ENCODE measurements around the gene UFD1.

The UFD1 gene

DNA sequence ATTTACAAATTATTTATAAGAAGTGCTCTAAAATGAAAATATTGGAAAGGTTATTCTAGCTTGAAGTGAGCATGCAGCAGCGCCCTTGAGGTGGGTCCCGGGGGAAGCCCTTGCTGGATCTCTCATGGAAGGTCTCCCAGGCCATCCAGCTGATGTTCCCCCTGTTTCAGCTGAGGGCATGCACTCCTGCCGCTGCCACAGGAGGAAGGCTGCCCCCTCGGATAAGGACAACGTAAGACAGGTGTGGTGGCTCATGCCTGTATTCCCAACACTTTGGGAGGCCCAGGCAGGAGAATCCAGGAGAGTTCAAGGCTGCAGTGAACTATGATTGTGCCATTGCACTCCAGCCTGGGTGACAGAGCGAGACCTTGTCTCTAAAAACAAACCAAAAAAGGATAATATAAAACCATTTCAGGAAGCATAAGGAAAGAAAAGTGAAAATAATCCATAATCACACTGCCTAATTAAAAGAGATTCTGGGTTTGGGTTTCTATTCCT, 15.7 kb upstream of the UFD1 start:
- no peak for DNase-seq

DNA sequence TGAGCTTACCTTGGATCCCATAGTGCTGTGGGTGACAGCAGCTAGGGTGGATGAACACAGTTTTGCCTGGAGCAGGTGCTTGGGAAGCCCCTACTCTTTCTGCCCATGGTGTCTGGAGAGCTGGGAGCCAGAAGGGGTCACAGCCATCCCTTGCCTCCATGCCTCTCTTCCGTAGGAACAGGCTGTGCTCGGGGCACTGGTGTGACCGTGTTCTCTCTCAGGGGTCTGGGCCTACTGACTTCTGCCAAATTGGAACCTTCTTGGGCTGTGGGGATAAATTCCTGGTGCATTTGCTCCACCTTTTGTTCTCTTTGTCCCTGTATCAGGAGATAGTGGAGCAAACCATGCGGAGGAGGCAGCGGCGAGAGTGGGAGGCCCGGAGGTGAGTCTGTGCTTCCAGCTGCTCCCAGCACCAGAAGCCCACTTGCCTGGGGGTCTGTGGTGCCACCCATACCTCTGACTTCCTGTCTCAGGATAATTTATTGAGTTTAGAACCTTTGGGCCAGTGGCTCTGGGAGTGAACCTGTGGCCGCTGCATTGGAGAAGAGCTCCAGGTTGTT, 15.1 kb upstream of the UFD1 start:
- no peak for DNase-seq

DNA sequence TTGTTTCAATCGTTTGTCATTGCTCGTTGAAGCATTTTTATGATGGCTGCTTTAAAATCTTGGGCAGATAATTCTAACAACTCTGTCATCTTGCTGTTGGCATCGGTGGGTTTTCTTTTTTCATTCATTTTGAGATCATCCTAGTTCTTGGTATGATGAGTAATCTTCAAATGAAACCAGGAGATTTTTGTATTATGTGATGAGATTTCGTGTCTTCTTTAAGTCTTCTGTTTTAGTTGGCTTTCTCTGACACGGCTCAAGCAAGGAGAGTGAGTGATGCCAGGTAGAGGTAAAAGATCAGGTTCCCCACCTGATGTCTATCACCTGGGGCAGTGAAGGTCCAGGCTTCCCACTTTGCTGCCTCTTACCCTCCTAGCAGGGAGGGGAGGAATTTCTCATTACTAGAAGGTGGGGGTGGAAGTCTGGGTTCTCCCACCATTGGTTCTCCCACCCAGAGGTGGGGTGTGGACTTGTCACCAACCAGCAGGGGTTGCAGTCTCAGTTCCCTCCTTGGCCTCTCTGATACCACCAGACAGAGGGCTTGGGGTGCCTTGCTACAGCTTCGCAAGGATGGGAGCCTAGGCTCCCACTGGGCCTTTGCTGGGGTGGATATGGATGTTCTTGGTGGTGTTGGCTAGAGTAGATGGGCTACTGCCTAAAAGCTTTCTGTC, 13.6 kb upstream of the UFD1 start:
- DNase-seq = no peak

DNA sequence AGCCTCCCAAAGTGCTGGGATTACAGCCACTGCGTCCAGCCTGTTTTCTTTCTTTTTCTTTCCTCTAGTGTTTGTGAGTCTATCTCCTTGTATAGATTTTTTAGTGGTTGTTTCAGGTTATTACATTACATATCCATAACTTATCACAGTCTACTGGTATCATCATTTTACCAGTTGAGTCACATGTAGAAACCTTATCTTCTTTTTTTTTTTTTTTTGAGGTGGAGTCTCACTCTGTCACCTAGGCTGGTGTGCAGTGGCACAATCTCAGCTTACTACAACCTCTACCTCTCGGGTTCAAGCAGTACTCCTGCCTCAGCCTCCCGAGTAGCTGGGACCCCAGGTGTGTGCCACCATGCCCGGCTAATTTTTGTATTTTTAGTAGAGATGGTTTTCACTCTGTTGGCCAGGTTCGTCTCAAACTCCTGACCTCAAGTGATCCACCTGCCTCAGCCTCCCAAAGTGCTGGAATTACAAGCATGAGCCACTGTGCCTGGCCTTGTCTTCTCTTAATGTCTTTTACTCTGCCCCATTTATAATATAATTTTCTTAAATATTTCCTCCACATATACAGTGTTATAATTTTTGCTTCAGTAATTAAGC, 11.7 kb upstream of the UFD1 start:
- no peak for DNase-seq

DNA sequence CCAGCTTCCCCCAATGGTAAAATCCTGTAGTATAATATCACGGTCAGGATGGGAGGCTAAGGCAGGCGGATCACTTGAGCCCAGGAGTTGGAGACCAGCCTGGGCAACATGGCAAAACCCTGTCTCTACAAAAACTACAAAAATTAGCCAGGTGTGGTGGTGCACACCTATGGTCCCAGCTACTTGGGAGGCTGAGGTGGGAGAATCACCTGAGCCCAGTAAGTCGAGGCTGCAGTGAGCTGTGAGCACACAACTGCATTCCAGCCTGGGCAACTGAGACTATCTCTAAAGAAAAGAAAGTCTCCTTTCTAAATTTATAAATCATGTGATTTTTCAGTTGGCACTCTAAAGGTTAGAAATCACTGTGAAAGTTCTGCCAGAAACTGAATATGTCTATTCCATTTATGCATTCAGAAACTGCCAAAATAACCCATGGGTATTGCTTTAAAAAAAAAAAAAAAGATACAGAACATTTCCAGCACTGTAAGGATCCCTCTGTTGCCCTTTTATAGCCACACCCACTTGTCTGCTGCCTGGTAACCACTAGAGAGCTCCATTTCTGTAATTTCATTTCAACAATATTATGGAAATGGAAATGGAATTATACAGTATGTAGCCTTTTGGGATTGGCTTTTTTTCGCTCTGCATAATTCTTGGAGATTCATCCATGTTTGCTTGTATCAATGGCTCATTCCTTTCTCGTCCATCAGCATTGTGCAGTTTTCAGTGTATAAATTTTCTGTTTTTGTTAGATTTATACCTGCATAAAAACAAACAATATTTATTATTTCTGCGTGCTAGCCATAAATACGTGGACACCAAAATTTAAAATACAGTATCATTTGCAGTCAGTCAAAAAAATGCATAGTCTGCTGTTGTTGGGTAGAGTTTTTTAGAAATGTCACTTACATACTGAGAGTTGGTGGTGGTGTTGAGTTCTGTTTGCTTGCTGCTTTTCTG, 10.2 kb upstream of the UFD1 start:
- DNase-seq = no peak

DNA sequence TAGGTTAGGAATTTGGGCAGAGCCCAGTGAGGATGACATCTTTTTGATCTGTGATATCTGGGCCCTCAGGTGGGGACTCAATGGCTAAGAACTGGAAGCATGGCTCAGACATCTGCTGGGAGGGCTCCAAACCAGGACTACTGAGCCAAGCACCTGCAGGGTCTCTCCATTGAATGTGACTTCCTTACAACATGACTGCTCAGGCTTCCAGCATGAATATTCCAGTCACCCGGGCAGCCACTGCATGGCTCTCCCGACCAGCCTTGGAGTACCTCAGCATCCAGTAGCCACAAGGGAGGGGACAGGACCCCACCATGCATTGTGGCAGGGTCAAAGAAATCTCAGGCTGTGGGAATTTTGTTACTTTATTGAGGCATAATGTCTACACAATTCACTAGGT, 9.3 kb upstream of the UFD1 start:
- no peak for DNase-seq

DNA sequence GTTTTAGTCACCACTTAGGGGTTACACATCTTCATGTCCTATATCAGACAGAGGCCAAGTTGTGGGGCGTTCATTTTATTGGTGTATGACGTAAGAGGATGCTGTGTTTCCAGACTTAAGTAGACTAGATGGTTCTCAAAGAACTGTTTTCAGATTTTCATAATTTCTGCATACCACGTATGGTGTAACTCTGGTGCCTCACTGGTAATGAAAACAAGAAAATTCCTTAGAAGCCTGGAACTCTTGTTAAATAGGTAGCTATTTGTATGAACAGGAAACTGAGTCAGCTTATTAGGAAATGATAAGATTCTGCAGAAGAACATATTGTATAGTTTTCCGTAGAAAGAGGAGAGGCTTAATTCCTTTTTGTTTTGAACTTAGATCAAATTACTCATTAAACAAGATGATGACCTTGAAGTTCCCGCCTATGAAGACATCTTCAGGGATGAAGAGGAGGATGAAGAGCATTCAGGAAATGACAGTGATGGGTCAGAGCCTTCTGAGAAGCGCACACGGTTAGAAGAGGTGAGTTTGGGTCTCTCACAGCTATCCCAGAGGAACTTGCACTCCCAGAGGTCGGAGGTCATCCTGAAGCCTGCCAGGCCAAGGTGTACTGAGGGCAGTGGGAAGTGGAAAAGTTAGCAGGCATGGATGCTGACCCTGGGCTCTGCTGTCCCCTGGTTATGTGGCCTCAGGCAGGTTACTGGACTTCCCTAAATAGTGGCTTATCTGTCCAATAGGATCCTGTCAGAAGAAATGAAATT, 4.7 kb upstream of the UFD1 start:
- no peak for DNase-seq

DNA sequence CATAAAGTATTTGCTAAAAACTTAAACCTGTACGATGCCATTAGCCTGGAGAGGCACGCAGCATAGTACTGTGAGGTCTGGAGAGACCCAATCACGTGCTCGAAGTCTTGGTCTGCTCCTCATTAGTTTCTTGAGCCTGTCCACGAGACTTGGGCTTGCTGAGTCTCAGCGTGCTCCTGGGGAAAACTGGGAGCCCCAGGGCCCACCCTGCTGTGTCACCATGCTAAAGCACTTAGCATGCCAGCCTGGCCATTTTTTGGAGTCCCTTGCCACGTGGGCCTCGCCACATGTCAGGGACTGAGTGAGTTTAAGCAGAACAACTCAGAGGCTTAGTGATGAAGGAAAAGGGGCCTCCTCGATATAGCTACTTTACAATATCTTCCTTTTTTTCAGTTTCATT, 3.3 kb upstream of the UFD1 start:
- DNase-seq = no peak

DNA sequence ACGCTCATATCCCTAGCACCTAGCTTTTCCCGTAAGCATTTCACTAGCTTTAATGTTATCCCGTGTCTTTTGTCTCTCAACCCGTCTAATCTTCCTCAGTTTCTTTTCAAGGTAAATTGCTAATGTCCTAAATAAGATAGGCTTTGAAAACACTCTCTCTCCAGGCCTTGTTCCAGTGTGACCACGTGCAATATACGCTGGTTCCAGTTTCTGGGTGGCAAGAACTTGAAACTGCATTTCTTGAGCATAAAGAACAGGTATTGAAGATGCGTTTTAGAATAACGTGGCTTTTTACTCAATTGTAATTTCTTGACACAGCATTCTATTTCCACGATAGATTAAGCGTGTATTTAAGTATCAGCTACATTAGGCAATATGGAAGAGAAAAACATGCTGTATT, 1.8 kb upstream of the UFD1 start:
- no peak for DNase-seq

DNA sequence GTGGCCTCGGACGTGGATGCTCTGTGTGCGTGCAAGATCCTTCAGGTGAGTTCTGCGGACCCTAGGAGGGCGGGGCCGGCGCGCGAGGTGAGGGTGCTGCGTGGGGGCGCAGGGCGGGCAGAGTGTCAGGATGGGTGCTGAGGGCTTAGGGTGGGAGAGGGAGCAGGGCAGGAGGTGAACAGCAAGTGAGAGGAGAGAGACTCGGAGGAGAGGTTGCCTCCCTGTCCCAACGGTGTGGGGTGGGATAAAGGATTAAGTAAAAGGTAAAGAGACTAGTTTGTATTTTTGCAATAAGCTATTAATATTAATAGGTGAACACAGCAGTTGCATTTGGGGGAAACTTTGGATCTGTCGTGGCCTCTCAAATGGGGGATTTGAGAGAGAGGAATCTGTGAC, 1.2 kb upstream of the UFD1 start:
- no peak for DNase-seq

DNA sequence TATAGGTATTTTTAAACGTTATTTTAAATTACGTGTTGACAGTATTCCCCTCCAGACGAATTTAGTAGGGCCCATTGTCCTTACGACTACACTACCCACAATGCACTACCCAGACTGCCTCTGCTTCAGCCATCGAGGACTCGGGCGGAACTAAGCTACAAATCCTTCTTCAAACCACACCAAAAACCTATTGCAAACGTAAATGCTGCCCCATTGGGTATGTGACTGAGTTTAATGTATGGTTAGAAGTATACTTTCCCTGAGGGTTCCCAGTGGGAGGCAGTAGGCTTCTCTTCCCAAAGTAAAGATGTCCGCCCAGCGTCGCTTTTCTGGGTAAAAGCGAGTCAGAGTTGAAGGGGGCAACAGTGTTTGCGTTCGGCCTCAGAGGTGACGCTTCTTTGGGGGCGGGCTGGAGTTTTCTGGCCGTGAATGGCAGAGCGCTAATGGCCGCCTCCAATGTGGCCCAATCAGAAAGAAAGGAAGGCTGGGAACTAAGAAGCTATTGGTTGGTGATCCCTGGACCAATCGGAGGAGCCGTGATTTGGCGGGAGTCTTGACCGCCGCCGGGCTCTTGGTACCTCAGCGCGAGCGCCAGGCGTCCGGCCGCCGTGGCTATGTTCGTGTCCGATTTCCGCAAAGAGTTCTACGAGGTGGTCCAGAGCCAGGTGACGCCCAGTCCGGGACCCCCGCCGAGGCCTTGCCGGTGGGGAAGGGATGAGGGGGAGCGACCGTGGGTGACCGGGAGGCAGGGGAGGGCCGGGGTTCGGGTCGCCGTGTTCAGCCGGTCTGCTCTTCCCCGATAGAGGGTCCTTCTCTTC, 571 bp upstream of the UFD1 start, which contains the start of gene CDC45:
Gene CDC45 (plus strand): TSS at position 566 of the 818 bp plus-strand sequence. CDS start 49 bp downstream, at position 615.
- peak; percentile 82 to 91 for DNase-seq

DNA sequence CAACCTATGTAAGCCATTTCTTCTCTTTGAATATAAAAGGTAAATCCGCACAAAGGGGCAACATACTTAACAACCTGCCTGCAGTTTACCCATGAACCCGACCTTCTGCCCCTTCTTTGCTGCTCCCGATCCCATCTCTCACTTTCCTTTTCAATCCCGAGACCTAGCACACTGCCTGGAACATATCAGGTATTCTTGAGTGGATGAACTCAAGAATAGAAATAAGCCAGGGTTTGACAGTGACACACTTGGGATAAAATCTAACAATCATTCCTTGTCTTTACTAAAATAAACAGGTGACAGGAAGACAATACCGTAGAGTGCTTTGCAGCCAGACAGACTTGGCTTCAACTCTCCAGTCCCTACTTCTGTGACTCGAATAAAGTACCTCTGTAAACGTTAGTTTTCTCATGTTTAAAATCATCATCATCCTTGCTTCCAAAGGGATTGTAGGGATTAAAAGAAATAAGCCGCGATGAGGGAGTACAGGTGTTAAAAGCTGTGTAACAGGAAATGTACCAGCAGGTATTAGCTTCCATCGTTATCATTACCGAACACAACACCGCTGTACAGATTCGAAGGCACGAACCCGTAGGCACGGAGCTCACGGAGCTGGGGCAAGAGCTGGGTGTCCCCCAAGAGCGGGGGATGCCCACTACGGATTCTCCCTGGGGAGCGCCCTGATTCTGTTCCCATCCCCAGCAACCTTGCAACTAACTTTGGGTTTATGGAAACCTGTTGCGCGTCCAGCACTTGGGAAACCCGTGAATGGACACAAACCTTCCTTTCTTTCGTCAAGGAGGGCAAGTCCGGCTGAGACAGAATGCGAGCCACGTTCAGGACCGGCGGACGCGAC, 720 bp downstream of the UFD1 start:
- no peak for DNase-seq

DNA sequence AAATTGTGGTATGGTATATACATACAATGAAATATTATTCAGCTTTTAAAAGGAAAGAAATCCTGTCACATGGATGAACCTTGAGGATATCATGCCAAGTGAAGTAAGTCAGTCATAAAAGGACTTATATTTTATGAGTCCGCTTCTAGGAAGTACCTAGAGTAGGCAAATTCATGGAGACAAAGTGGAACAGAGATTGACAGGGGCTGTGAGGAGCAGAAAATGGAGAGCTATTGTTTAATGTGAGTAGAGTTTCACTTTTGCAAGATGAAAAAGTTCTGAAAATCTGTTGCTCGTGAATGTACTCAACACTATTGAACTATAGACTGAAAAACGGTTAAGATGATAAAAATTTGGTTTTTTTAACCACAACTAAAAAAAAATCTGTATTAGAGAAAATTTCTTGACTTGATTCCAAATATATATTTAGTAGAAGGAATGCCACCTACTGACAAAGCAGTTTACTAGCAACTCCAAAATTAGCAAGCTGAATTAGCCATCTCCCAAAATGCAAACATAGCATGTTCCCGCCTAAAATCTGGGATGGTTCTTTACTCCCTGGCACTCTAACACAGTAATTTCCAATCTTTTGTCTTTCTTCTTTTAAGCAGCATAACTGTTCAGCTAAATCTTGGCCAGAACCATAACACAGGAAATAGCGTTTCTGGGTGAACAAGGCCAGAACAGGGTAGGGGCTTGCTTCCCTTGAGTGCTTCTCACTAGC, 1.5 kb downstream of the UFD1 start:
- DNase-seq = no peak

DNA sequence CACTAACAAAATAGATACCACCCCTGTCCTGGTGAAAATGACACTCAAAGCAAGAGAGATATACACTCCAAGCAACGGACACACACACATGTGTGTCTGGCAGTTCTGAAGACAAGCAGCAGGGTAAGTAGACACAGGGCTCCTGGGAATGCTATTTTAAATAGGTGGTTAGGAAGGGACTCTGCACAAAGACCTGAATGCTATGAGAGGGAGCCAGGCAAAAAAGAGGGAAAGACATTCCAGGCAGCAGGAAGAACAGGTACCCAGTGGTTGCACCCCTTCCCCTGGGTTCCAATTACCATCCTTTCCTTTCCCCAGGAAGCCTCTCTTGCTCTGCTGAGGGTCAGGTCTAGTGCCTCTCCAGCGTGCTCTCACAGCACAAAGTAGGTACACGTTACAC, 3.0 kb downstream of the UFD1 start:
- no peak for DNase-seq

DNA sequence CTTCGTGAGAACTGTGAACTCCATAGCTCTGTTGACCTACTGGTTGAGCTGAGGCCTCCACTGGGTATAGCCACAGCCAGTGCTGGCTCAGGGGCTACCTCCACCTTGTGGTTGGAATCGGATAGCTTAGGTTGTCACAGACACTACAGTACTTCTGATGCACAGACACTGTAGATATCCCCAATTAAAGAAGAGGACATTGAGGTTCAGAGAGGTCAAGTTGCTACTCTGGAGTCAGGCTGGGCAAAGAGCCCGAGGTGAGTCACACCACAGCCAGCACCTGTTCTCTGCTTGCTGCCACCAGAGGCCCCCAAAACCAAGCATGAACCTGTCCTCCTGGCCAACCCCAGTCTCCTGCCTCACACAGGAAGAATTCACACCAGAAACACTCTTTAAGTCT, 5.4 kb downstream of the UFD1 start:
- no peak for DNase-seq

DNA sequence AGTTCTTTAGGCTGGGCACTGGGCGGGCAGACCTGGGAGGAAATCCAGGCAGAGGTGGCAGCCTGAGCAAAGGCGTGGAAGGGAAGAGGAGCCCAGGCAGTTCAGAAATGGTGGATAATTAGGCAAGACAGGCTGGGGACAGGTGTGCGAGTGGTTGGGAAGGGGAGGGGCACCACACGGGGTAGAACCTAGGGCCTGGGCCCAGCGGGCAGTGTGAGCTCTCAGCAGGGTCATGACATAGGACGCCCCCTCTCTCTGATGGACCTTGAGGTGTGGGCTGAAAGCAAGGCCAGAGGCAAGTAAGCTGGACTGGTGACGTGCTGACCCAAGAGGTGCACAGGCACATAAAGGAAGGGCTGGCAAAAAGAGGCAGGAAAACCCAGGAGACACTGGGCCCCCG, 6.8 kb downstream of the UFD1 start:
- DNase-seq = no peak

DNA sequence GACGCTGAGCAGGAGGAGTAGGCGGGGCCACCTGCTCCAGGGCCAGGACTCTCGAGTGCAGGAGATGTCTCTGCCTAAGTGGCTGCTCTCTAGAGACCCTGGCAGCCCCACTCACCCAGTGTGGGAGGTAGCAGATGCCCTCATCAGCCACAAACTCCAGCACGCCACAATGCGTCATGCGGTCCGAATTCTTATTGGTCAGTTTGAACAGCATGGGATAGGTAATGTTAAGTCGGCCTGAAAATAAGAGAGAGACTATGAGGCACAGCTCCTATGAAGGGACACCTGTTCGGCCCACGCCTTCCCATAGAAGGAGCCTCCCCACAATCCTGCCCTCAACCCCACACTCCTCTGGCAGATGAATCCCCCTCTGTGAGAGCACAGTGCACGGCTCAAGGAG, 7.4 kb downstream of the UFD1 start:
- no peak for DNase-seq

DNA sequence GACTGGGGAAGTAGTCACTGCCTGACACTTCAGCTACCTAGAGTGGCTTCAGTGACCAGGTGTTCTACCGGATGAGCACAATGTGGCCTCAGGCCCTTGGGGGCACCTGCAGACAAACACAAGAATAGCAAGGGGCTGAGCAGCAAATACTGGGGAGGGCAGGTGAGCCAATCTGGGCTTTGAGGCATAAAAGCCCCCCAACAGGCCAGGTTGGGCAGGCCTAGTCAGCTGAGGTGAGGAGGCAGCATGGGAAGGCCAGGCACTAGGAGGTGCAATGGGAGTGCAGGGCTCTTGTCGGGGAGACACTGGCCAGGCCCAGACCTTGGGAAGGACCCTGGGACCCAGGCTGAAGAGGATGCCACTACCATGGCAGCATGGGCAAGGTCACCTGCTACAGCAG, 9.0 kb downstream of the UFD1 start:
- DNase-seq = no peak

DNA sequence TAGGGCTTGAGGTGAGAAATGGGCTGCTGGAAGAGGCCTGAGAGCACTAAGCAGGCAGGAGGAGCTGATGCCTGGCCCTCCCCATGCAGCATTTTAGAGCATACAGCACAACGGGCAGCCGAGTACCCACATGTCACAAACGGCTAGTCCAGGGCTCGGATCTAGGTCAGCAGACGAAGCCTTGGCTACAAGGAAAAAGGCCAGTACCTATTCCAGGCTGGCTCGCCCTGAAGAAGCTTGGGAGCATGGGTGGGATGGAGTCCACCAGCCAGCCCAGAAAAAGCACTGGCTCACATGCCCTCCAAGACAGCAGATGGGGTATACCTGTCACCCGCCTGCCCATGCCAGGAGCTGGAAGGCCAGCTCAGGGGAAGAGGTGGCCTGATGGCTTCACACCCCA, 9.6 kb downstream of the UFD1 start:
- DNase-seq = no peak

DNA sequence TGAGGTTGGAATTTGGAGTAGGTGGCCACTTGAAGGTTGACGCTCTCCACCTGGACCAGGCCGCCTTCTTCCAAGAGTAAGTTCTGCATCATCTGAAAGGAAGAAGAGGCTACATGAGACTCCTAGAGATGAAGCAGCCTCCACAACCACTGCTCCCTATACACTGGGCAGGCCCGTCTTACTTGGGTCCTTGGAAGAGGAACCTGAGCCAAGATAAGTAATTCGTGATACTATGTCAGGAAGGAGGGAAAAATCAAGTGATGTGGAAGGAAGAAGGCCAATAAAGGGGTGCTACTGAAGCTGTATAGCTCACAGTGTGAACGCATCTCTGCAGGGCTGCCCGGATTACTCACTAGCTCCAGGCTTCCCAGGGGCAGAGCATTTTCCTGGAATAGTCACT, 11.1 kb downstream of the UFD1 start:
- no peak for DNase-seq

All from stimulated activated CD4-positive, alpha-beta T cell treated with anti-CD3 and anti-CD28 coated beads, Interleukin-2, amount 100 ng/mL, for 48 hours (primary cell).